Lower leg skin (tissue), 3 donors: ENCODE data around the gene PROM1.

Experiments
- POLR2A ChIP-seq, 2 donors: fragments of 450-650 bp; IDR thresholded peaks; one replicate each; pipeline ENCODE4 v1.6.1; 2016 to 2017; ENCODE audit warnings: antibody characterized with exemption in 2 of 2, mild to moderate bottlenecking in 1 of 2, moderate library complexity in 1 of 2
- TF ChIP-seq, protein P1 (sequence below), 3 donors: fragments of 450-650 bp; IDR thresholded peaks; one replicate each; pipeline ENCODE4 v1.5.1; 2016; ENCODE audit warnings: antibody characterized with exemption in 3 of 3, mild to moderate bottlenecking in 3 of 3, moderate library complexity in 2 of 3

DNA sequence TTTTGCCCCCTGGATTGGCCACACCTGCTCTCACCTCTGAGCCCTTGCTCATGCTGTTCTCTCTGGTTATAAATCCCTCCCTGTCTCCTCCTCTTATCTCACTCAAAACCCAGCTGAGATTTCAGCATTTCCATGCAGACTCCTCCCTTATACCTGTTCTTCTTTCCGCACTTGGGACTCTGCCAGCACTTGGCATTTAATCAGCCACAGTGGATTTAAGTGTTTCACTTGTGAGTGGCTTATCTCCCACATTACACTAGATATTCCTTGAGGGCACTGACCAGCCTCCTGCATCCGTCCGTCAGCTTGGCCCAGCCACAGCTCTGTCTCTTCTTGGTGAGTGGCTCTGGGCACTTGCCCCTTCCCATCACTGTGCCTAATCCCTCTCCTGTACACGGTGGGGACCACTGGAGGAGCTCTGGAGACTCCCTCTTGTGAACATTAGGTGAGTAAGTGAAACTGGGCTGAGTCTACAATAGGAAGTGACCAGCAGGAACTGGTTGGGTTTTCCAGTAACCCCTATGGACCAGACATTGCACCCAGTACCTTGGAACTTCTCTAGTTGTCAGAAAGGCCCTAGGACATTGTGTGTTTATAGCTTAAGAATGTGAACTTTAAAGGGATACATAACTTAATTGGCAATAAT lies 165.2 kb downstream of the PROM1 start:
- TF ChIP-seq POLR2A (IDR thresholded peaks at IDR 0.05), result no peak
- TF ChIP-seq, protein P1, sequence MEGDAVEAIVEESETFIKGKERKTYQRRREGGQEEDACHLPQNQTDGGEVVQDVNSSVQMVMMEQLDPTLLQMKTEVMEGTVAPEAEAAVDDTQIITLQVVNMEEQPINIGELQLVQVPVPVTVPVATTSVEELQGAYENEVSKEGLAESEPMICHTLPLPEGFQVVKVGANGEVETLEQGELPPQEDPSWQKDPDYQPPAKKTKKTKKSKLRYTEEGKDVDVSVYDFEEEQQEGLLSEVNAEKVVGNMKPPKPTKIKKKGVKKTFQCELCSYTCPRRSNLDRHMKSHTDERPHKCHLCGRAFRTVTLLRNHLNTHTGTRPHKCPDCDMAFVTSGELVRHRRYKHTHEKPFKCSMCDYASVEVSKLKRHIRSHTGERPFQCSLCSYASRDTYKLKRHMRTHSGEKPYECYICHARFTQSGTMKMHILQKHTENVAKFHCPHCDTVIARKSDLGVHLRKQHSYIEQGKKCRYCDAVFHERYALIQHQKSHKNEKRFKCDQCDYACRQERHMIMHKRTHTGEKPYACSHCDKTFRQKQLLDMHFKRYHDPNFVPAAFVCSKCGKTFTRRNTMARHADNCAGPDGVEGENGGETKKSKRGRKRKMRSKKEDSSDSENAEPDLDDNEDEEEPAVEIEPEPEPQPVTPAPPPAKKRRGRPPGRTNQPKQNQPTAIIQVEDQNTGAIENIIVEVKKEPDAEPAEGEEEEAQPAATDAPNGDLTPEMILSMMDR (IDR thresholded peaks at IDR 0.05), result no peak
